Heart left ventricle (tissue), 16 donors: ENCODE data around the gene LTF. TPM values are rescaled to one million over a fixed set of nuclear protein-coding genes. Genes with fewer than 3 reads are reported as not detected.
"Not testable (repeated sequence)": the region's sequence is repeated elsewhere in the genome, so short reads cannot be mapped to it uniquely, and the experiment has no call there.

ENCODE experiments used
- ATAC-seq, 4 donors: fragments of 200-7000 bp; cut with Tn5 transposase; one replicate each; pipeline ENCODE4 v1.9.1; 2020 to 2022; ENCODE audit warnings: moderate library complexity in 4 of 4, mild to moderate bottlenecking in 3 of 4, moderate number of reproducible peaks in 1 of 4
- DNase-seq, 5 donors: peaks; one replicate each; pipeline ENCODE4 v3.0.0-alpha.2; 2020
- H3K27ac ChIP-seq, 12 donors: fragments of 200-600 bp; sonication (generic) in 4 of 12; one replicate each; pipeline versions ENCODE4 v1.5.0 to v1.8.0; 2016 to 2022; ENCODE audit warnings: mild to moderate bottlenecking in 2 of 12
- H3K27me3 ChIP-seq, 9 donors: fragments of 200-600 bp; sonication (generic) in 2 of 9; one replicate each; pipeline versions ENCODE4 v1.5.1 to v1.8.0; 2016 to 2022; ENCODE audit warnings: mild to moderate bottlenecking in 3 of 9
- H3K36me3 ChIP-seq, 9 donors: fragments of 200-600 bp; sonication (generic) in 2 of 9; one replicate each; pipeline versions ENCODE4 v1.5.0 to v1.8.0; 2018 to 2022; ENCODE audit warnings: mild to moderate bottlenecking in 2 of 9
- H3K4me1 ChIP-seq, 12 donors: fragments of 200-600 bp; sonication (generic) in 4 of 12; one replicate each; pipeline versions ENCODE4 v1.5.0 to v1.8.0; 2016 to 2022; ENCODE audit warnings: mild to moderate bottlenecking in 3 of 12
- H3K4me3 ChIP-seq, 12 donors: fragments of 200-600 bp; sonication (generic) in 4 of 12; one replicate each; pipeline versions ENCODE4 v1.5.0 to v1.8.0; 2017 to 2022; ENCODE audit warnings: mild to moderate bottlenecking in 9 of 12, moderate library complexity in 4 of 12
- H3K9me3 ChIP-seq, 12 donors: fragments of 200-600 bp; sonication (generic) in 4 of 12; one replicate each; pipeline versions ENCODE4 v1.5.0 to v1.8.0; 2016 to 2022; ENCODE audit warnings: mild to moderate bottlenecking in 1 of 12
- POLR2A ChIP-seq, 2 donors: fragments of 450-650 bp; IDR thresholded peaks; one replicate each; pipeline ENCODE4 v1.6.1; 2017; ENCODE audit warnings: antibody characterized with exemption in 2 of 2, mild to moderate bottlenecking in 2 of 2, moderate library complexity in 2 of 2
- WGBS, 4 donors: extraction: QIAGEN DNeasy Blood & Tissue Kit in 2 of 4; methylation state at CpG; one replicate each; pipeline versions ENCODE4 v1.1.5 to v1.1.7; 2013 to 2018; 5-methylcytosine and 5-hydroxymethylcytosine counted together
- intact Hi-C, 10 donors: fragments of 100-400 bp; cut with DNase I; formaldehyde crosslinking; loops; one replicate each; pipeline versions ENCODE4 v1.11.1 to v1.14.2; 2022
- polyA plus RNA-seq, 2 donors: library from polyadenylated mRNA; stranded (reverse); fragments of 200-250 nt; gene quantifications; one replicate each; pipeline ENCODE4 v1.2.3, GENCODE V29; 2013
- total RNA-seq, 9 donors: library from RNA; depleted of rRNA in 2 of 9; stranded (reverse); fragments of >200 nt in 2 of 9; fragmentation: NEBNext Ultra II Directional in 3 of 9; extraction: Animal tissue kit (Norgen Biotek cat#: 25700) in 3 of 9; gene quantifications; one replicate each; pipeline versions ENCODE4 v1.1.0 to v1.2.4, GENCODE V29; 2016 to 2023
- TF ChIP-seq, protein P1 (sequence below), 12 donors: fragments of 200-600 bp; sonication (generic) in 4 of 12; IDR thresholded peaks; one replicate each; pipeline versions ENCODE4 v1.5.0 to v1.8.0; 2018 to 2022; ENCODE audit warnings: antibody characterized with exemption in 12 of 12, mild to moderate bottlenecking in 5 of 12
- donor health status: ischemic (EF 13 %, LVEDD 7.1; RV severe dilation, severe dysfunction).
- donor health status: healthy with polysubstance abuse.
- donor health status: DM: no; HTN: yes; CAD: no.
- donor health status: DM: no; HTN: no; CAD: no.
- donor health status: ischemic (EF 25% LVEDD 6.9; RV normal size, moderate dysfunction).
- donor health status: ischemic (EF 25% LVEDD 5.7; RV mildly dilated, moderate dysfunction).
- donor health status: healthy.
- donor health status: DM: yes; HTN: yes; CAD: no.
- donor health status: ischemic (EF 35%, LVEDD 5.7; RV mildly dilated, moderate dysfunction).
- donor health status: nonischemic (EF 11% LVEDD 7.7; RV severe dilation, severe dysfunction).
- donor health status: DM: yes; HTN: yes; CAD: no.
- donor health status: PGD.
- donor health status: ischemic (EF 29% LVEDD 5.4; RV normal size, mild dysfunction).
- donor health status: nonischemic (EF 23%, LVEDD 6.1; RV moderate dilation, normal function).

The LTF gene
- total and polyA plus RNA-seq, 11 donors: 1.6 to 10.6 (median 3.0) TPM

DNA sequence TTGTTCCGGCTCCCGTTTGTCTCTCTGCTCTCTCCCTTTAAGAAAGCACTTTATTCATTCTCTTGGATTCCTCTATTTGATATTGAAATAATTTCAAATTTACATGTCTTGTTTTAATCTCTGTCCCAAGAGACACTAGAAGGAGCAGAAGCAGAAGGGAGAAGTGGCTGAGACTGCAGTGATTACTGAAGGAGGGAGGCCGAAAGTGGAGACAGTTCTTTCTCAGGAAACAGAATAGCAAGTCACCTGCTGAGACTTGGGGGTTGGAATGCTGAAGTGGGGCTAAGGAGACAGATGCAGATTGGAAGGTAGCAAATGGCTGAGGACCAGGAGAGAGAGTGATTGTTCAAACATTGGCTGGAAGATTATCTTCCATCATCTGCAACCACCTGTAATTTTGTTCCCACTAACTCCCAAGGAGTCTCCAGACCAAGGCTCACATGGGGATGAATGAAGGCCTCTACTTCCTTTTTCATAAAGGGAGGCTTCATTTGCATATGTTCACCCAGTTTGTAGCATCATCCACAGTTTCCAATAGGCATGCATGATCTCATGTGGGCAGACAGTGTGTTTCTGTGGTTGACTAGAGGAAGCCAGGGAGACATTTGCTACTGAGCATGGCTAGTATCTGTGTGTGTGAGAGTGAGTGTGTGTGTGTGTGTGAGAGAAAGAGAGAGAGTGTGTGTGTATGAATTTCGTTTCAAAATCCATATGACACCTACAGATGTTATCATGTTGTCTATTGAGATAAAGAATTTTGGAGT, 24.0 kb downstream of the LTF start:
- DNase-seq: no peak
- WGBS, 4 donors: 77 to 90% (median 80%) methylated on average over 4 of the region's 4 CpGs
- Histone ChIP-seq H3K4me3 (no peak overlapping the region), H3K27me3 (no peaks in the 10 kb centered on the region), H3K4me1 (peaks cover 0 to 5% (median 0%) of the 10 kb centered on the region in 12 donors), H3K9me3 (no peaks in the 10 kb centered on the region), H3K36me3 (peaks cover 0 to 23% (median 0%) of the 10 kb centered on the region in 9 donors), H3K27ac (no peak overlapping the region)
- ATAC-seq: no peak
- TF ChIP-seq, protein P1, sequence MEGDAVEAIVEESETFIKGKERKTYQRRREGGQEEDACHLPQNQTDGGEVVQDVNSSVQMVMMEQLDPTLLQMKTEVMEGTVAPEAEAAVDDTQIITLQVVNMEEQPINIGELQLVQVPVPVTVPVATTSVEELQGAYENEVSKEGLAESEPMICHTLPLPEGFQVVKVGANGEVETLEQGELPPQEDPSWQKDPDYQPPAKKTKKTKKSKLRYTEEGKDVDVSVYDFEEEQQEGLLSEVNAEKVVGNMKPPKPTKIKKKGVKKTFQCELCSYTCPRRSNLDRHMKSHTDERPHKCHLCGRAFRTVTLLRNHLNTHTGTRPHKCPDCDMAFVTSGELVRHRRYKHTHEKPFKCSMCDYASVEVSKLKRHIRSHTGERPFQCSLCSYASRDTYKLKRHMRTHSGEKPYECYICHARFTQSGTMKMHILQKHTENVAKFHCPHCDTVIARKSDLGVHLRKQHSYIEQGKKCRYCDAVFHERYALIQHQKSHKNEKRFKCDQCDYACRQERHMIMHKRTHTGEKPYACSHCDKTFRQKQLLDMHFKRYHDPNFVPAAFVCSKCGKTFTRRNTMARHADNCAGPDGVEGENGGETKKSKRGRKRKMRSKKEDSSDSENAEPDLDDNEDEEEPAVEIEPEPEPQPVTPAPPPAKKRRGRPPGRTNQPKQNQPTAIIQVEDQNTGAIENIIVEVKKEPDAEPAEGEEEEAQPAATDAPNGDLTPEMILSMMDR (IDR thresholded peaks at IDR 0.05): no peak
- TF ChIP-seq POLR2A (IDR thresholded peaks at IDR 0.05): no peak
- intact Hi-C loops: loop anchor here in 2 of 10 donors (5.0 to 10.0 kb wide), 3 partner anchors 66 to 356 kb away; partner anchors contain the start of gene CCR5 (in 1 of the 2)

DNA sequence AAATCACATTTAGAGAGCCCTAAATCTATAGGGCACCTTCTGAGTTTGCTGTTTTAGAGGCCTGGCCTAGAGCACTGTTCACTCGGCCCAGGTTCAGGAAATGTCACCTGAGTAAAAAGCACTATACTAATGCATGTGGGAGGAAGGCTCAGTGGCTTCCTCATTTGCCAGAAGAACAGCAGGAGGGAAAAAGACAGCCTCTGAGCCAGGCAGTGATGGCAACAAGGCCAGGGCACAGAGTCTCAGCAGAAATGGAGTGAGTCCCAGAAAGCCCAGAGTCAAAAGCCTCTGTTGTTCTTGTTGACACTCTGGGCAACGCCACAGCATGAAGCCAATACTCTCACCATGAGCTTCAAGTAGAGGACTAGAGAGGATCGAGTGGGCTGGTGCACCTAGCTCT, 25.9 kb downstream of the LTF start:
- Histone ChIP-seq H3K27ac (no peak overlapping the region), H3K27me3 (no peaks in the 10 kb centered on the region), H3K4me3 (no peak overlapping the region), H3K36me3 (peaks cover 0 to 23% (median 0%) of the 10 kb centered on the region in 9 donors), H3K4me1 (peaks cover 0 to 5% (median 0%) of the 10 kb centered on the region in 12 donors), H3K9me3 (no peaks in the 10 kb centered on the region)
- 85 to 94% (median 87%) methylated on average over 3 of the region's 3 CpGs for WGBS, 4 donors
- intact Hi-C loops: no loop called here
- ATAC-seq (no peak), DNase-seq (no peak)
- no peak for TF ChIP-seq POLR2A (IDR thresholded peaks at IDR 0.05)
- TF ChIP-seq, protein P1 (IDR thresholded peaks at IDR 0.05): no peak

DNA sequence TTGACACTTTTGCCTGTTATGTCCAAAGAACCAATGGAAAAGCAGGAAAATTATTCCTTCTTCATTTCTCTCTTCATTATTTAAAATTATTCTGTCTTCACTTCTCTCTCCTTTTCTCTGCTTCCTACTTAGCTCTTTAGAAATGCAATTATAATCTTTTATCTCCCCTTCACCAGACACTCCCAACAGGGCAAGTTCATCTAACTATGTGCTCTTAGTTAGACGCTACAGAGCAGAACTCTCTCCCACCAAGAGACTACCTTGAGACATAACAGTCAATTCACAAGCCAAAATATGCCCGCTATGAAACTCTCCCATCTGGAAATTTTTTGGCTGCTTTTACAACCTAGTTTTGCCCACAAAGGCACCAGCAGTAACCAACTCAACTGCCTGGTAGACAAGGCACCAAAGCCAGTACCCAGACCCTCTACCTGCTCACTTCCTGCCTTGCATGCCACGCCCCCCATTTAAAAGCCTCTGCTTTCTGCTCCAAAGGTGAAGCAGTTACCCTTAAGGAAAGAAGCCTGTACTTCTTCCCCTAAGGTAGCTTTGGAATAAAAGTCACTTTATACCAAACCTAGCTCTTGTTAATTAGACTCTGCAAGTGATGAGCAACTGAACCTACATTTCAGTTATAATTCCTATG, 29.5 kb downstream of the LTF start:
- WGBS, 4 donors: 88 to 93% (median 92%) methylated on average over 3 of the region's 3 CpGs
- ATAC-seq (no peak), DNase-seq (no peak)
- intact Hi-C loops: no loop called here
- Histone ChIP-seq H3K4me3 (no peak overlapping the region), H3K27me3 (no peaks in the 10 kb centered on the region), H3K4me1 (no peaks in the 10 kb centered on the region), H3K36me3 (peaks cover 0 to 24% (median 3%) of the 10 kb centered on the region in 9 donors), H3K9me3 (peaks cover 0 to 20% (median 4%) of the 10 kb centered on the region in 12 donors), H3K27ac (no peak overlapping the region)
- TF ChIP-seq, protein P1 (IDR thresholded peaks at IDR 0.05): no peak
- TF ChIP-seq POLR2A (IDR thresholded peaks at IDR 0.05): no peak

DNA sequence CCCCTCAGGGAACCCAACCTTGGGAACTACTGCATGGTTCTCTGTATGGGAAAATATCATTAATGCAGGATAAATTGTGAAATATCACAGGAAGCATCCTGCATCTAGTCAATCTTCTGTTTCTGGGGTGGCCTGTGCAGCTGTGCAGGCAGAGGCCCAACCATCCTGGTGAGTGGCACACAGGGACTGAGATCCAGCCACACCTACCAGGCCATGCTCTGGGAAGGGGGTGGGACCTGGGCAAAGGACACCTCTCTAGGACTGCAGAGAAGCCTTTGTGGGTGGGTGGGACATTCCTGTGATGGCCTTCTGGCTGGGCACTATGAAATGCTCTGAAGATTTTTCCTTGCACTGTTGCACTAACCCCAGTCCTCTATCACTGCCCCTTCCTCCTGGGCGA, 30.9 kb downstream of the LTF start:
- ATAC-seq: no peak
- no peak for DNase-seq
- Histone ChIP-seq H3K4me1 (no peaks in the 10 kb centered on the region), H3K9me3 (peaks cover 0 to 20% (median 4%) of the 10 kb centered on the region in 12 donors), H3K36me3 (peaks cover 0 to 24% (median 3%) of the 10 kb centered on the region in 9 donors), H3K4me3 (no peak overlapping the region), H3K27ac (no peak overlapping the region), H3K27me3 (no peaks in the 10 kb centered on the region)
- intact Hi-C loops: no loop called here
- TF ChIP-seq POLR2A (IDR thresholded peaks at IDR 0.05): no peak
- TF ChIP-seq, protein P1 (IDR thresholded peaks at IDR 0.05): no peak
- WGBS, 4 donors: 93 to 97% (median 96%) methylated on average over 1 of the region's 1 CpG

DNA sequence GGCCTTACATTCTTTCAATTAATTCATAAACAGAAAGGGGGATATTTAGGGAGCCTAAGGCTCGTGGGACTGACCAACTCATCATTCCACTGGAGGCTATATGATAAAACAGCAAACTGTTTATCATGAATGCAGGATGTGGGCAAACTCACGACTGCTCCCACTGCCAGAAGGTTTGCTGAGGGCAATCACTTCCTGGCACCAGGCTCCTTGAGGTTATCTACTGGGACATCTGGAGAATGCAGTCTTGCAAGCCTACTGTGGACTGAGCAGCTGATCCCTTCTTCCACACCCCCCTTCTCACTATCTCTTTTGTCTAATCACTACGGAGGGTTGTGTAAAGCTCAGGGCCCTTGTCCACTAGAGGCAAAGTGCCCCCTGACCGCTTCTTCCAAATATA, 31.6 kb downstream of the LTF start:
- DNase-seq, ATAC-seq, H3K4me3 ChIP-seq, H3K4me1 ChIP-seq, H3K27ac ChIP-seq, intact Hi-C loops, H3K27me3 ChIP-seq: not testable (repeated sequence)
- H3K36me3 ChIP-seq: peaks cover 0 to 24% (median under 1%) of the 10 kb centered on the region in 9 donors
- peaks cover 0 to 20% (median 4%) of the 10 kb centered on the region in 12 donors for H3K9me3 ChIP-seq
- 59 to 76% (median 68%) methylated on average over 4 of the region's 4 CpGs for WGBS, 4 donors

DNA sequence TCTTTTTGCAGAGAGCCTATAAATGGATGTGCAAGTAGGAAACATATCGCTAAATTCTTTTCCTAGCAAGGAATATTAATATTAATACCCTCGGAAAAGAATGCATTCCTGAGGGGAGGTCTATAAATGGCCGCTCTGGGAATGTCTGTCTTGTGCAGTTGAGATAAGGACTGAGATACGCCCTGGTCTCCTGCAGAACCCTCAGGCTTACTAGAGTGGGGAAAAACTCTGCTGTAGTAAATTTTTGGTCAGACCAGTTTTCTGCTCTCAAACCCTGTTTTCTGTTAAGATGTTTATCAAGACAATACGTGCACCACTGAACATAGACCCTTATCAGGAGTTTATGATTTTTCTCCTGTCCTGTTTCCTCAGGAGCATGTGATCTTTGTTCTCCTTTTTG, 32.8 kb downstream of the LTF start:
- Histone ChIP-seq H3K36me3 (peaks cover 0 to 21% (median 0%) of the 10 kb centered on the region in 9 donors), H3K4me1 (peaks cover 0 to 13% (median 0%) of the 10 kb centered on the region in 12 donors), H3K9me3 (peaks cover 0 to 20% (median 4%) of the 10 kb centered on the region in 12 donors)
- DNase-seq, ATAC-seq, intact Hi-C loops, H3K4me3 ChIP-seq, H3K27me3 ChIP-seq, H3K27ac ChIP-seq: not testable (repeated sequence)
- WGBS, 4 donors: 84 to 94% (median 87%) methylated on average over 5 of the region's 5 CpGs
